H1 (cell line): ENCODE measurements around the gene EGFR. TPM values are rescaled to one million over a fixed set of nuclear protein-coding genes. Genes with fewer than 3 reads are reported as not detected.
"Not testable (repeated sequence)": the region's sequence is repeated elsewhere in the genome, so short reads cannot be mapped to it uniquely, and the experiment has no call there.

Experiments used
- CTCF ChIA-PET: fragments of 300-600 bp; sonication (Branson Sonifier 250); formaldehyde crosslinking; loops from one replicate; lab custom pipeline; 2021; ENCODE audit not compliant: partially characterized antibody; lab: Charles Lee
- POLR2A ChIA-PET: fragments of 300-600 bp; sonication (Branson Sonifier 250); formaldehyde crosslinking; loops from one replicate; lab custom pipeline; 2021; ENCODE audit warnings: inconsistent platforms; ENCODE audit not compliant: partially characterized antibody; lab: Charles Lee
- DNase-seq, 2 experiments: peaks; one replicate each; pipeline versions ENCODE4 v3.0.0 to v3.0.0-alpha.2; 2010 to 2022; ENCODE audit warnings: low spot score in 2 of 2, low read depth in 1 of 2, mixed read lengths in 1 of 2
- FAIRE-seq: peaks from 2 replicates; lab custom pipeline; 2011; peaks lifted over from hg19 to GRCh38; lab: Jason Lieb, UNC
- H2AFZ ChIP-seq: 2 replicates; pipeline ENCODE4 v1.8.1; 2012; ENCODE audit warnings: low read length, inconsistent platforms
- H2AK5ac ChIP-seq: 2 replicates; pipeline ENCODE4 v1.6.1; 2013; ENCODE audit warnings: low read depth, low read length
- H2BK120ac ChIP-seq: replicated peaks from 2 replicates; pipeline ENCODE3; 2013; ENCODE audit warnings: low read depth, low read length, inconsistent platforms
- H2BK12ac ChIP-seq: 2 replicates; pipeline ENCODE4 v1.6.1; 2013; ENCODE audit warnings: low read depth, low read length
- H2BK15ac ChIP-seq: 2 replicates; pipeline ENCODE4 v1.6.1; 2013; ENCODE audit warnings: low read length
- H2BK20ac ChIP-seq: 2 replicates; pipeline ENCODE4 v1.6.1; 2013; ENCODE audit warnings: low read length
- H2BK5ac ChIP-seq: 2 replicates; pipeline ENCODE4 v1.6.1; 2013; ENCODE audit warnings: low read depth, low read length
- H3K14ac ChIP-seq: 2 replicates; pipeline ENCODE4 v1.6.1; 2013; ENCODE audit warnings: inconsistent platforms; ENCODE audit not compliant: insufficient read length
- H3K18ac ChIP-seq: 2 replicates; pipeline ENCODE4 v1.6.1; 2013; ENCODE audit warnings: low read length; ENCODE audit errors: extremely low read depth
- H3K23ac ChIP-seq: 2 replicates; pipeline ENCODE4 v1.6.1; 2013; ENCODE audit warnings: inconsistent platforms; ENCODE audit not compliant: insufficient read length
- H3K23me2 ChIP-seq: 2 replicates; pipeline ENCODE4 v1.6.1; 2013; ENCODE audit warnings: low read depth, low read length
- H3K27ac ChIP-seq: 2 replicates; pipeline ENCODE4 v1.6.1; 2011; ENCODE audit warnings: low read depth, low read length, inconsistent platforms
- H3K27me3 ChIP-seq, 4 experiments: replicated peaks in 1 of 4; 1 replicate in 1 of 4; 2 replicates in 3 of 4; pipeline versions ENCODE4 v1.6.1 to v1.8.1; 2011 to 2013; ENCODE audit warnings: low read length in 3 of 4, mild to moderate bottlenecking in 3 of 4, inconsistent platforms in 2 of 4, mixed read lengths in 2 of 4, moderate library complexity in 1 of 4; ENCODE audit not compliant: control insufficient read depth in 3 of 4, insufficient read depth in 3 of 4; ENCODE audit errors: extremely low read depth in 1 of 4
- H3K36me3 ChIP-seq, 4 experiments: 2 replicates each; pipeline versions ENCODE4 v1.6.1 to v1.8.1; 2011 to 2013; ENCODE audit warnings: mild to moderate bottlenecking in 4 of 4, low read length in 3 of 4, moderate library complexity in 2 of 4, control low read depth in 1 of 4, inconsistent platforms in 1 of 4; ENCODE audit not compliant: insufficient read depth in 4 of 4, control insufficient read depth in 2 of 4
- H3K4ac ChIP-seq: replicated peaks from 2 replicates; pipeline ENCODE3; 2013; ENCODE audit warnings: low read length, low read depth, mixed read lengths, inconsistent platforms; ENCODE audit not compliant: insufficient read length
- H3K4me1 ChIP-seq, 4 experiments: replicated peaks in 1 of 4; 1 replicate in 1 of 4; 2 replicates in 3 of 4; pipeline versions ENCODE4 v1.6.1 to v1.8.1; 2011 to 2013; ENCODE audit warnings: low read length in 3 of 4, inconsistent platforms in 2 of 4, mixed read lengths in 1 of 4; ENCODE audit not compliant: insufficient read depth in 4 of 4, control insufficient read depth in 3 of 4
- H3K4me2 ChIP-seq, 2 experiments: 2 replicates each; pipeline versions ENCODE4 v1.6.1 to v1.8.1; 2011 to 2013; ENCODE audit warnings: low read depth in 2 of 2, low read length in 2 of 2, control low read depth in 1 of 2, inconsistent platforms in 1 of 2, mild to moderate bottlenecking in 1 of 2; ENCODE audit not compliant: insufficient read depth in 1 of 2
- H3K4me3 ChIP-seq, 4 experiments: fragments of 200-600, 300-600 bp in 1 of 4; sonication (generic), shearing (Covaris generic), sonication (Bioruptor Twin) in 1 of 4; 2 replicates each; pipeline versions ENCODE4 v1.5.1 to v1.8.1; 2011 to 2016; ENCODE audit warnings: low read length in 4 of 4, low read depth in 3 of 4, control low read depth in 2 of 4, inconsistent platforms in 2 of 4, mild to moderate bottlenecking in 2 of 4, mixed read lengths in 1 of 4, moderate library complexity in 1 of 4; ENCODE audit not compliant: insufficient read depth in 2 of 4; ENCODE audit errors: extremely low read depth in 1 of 4
- H3K56ac ChIP-seq: replicated peaks from 2 replicates; pipeline ENCODE3; 2013; ENCODE audit warnings: low read depth, mild to moderate bottlenecking, mixed read lengths, low read length, inconsistent platforms; ENCODE audit not compliant: insufficient read length
- H3K79me1 ChIP-seq: 2 replicates; pipeline ENCODE4 v1.6.1; 2013; ENCODE audit warnings: low read depth, low read length, control low read depth
- H3K79me2 ChIP-seq, 2 experiments: 2 replicates each; pipeline versions ENCODE4 v1.6.1 to v1.8.1; 2012 to 2013; ENCODE audit warnings: low read length in 2 of 2, mild to moderate bottlenecking in 2 of 2, inconsistent platforms in 1 of 2; ENCODE audit not compliant: insufficient read depth in 2 of 2, control insufficient read depth in 1 of 2
- H3K9ac ChIP-seq, 4 experiments: replicated peaks in 1 of 4; 1 replicate in 1 of 4; 2 replicates in 3 of 4; pipeline versions ENCODE4 v1.6.1 to v1.8.1; 2011 to 2013; ENCODE audit warnings: low read depth in 3 of 4, low read length in 3 of 4, control low read depth in 2 of 4, mild to moderate bottlenecking in 2 of 4, moderate library complexity in 2 of 4, inconsistent platforms in 1 of 4; ENCODE audit errors: extremely low read depth in 1 of 4
- H3K9me3 ChIP-seq, 2 experiments: 2 replicates each; pipeline versions ENCODE4 v1.6.1 to v1.8.1; 2012 to 2013; ENCODE audit warnings: mild to moderate bottlenecking in 2 of 2, moderate library complexity in 2 of 2, control low read depth in 1 of 2, inconsistent platforms in 1 of 2, low read depth in 1 of 2, low read length in 1 of 2, mixed read lengths in 1 of 2; ENCODE audit not compliant: insufficient read depth in 2 of 2
- H4K20me1 ChIP-seq, 2 experiments: replicated peaks in 1 of 2; 2 replicates each; pipeline versions ENCODE3 to v1.8.1; 2011 to 2013; ENCODE audit warnings: inconsistent platforms in 2 of 2, low read length in 2 of 2, mild to moderate bottlenecking in 1 of 2; ENCODE audit not compliant: insufficient read depth in 2 of 2, control insufficient read depth in 1 of 2
- H4K5ac ChIP-seq: 2 replicates; pipeline ENCODE4 v1.6.1; 2013; ENCODE audit warnings: low read length, low read depth, mixed read lengths, inconsistent platforms; ENCODE audit not compliant: insufficient read length
- H4K8ac ChIP-seq: 2 replicates; pipeline ENCODE4 v1.8.0; 2013; ENCODE audit warnings: mild to moderate bottlenecking, moderate library complexity, low read length, inconsistent platforms; ENCODE audit not compliant: insufficient read depth; ENCODE audit errors: extremely low read depth
- H4K91ac ChIP-seq: replicated peaks from 2 replicates; pipeline ENCODE3; 2013; ENCODE audit warnings: low read length, mixed read lengths, inconsistent platforms; ENCODE audit not compliant: insufficient read length
- WGBS, 2 experiments: shearing (Covaris generic) in 1 of 2; methylation state at CpG; one replicate each; pipeline versions ENCODE4 v1.1.6 to v1.1.7; 2013 to 2015; ENCODE audit warnings: low lambda C conversion rate in 2 of 2, mixed read lengths in 2 of 2, inconsistent platforms in 1 of 2, low coverage in 1 of 2, missing lambda C conversion rate in 1 of 2; ENCODE audit not compliant: insufficient replicate concordance in 2 of 2, insufficient coverage in 1 of 2, insufficient read length in 1 of 2; ENCODE audit errors: extremely low coverage in 1 of 2, missing lambda C conversion rate in 1 of 2; 5-methylcytosine and 5-hydroxymethylcytosine counted together
- polyA plus RNA-seq, 7 experiments: library from polyadenylated mRNA; depleted of rRNA in 3 of 7; stranded (reverse) in 5 of 7; unstranded in 2 of 7; fragments of >200 nt in 5 of 7; fragments of 200-250 nt in 2 of 7; gene quantifications; 1 replicate in 5 of 7; 2 replicates in 1 of 7; 4 replicates in 1 of 7; pipeline versions ENCODE4 v1.2.1 to v1.2.3, GENCODE V29; 2011 to 2013; ENCODE audit warnings: missing spikeins in 2 of 7, mixed read lengths in 2 of 7
- total RNA-seq: library from RNA; stranded (reverse); fragmentation: NEBNext Ultra II Directional; extraction: Animal tissue kit (Norgen Biotek cat#: 25700); gene quantifications from 2 replicates; pipeline ENCODE4 v1.2.1, GENCODE V29; 2021

Gene EGFR
- total and polyA plus RNA-seq, 2 of the 8 experiments (the other 6 are each of a cell fraction or from before 2014, with no cell fraction given): 1.9 to 5.8 TPM

DNA sequence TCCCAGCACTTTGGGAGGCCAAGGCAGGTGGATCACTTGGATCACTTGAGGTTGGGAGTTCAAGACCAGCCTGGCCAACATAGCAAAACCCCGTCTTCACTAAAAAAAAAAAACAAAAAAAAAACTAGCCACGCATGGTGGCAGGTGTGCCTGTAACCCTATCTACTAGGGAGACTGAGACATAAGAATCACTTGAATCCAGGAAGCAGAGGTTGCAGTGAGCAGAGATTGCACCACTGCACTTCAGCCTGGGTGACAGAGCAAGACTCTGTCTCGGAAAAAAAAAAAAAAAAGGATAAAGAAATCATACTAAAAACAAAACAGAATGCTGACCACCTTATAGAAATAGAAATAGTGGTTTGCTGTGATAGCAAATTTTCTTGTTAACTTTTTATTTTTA, 16.6 kb downstream of the EGFR start:
- H3K14ac ChIP-seq, H3K4me1 ChIP-seq, H3K27me3 ChIP-seq, H3K18ac ChIP-seq, H3K56ac ChIP-seq, H3K4ac ChIP-seq, H2BK12ac ChIP-seq, H3K79me1 ChIP-seq, H4K8ac ChIP-seq, H3K23ac ChIP-seq, DNase-seq, H3K79me2 ChIP-seq, POLR2A ChIA-PET, CTCF ChIA-PET, H2AFZ ChIP-seq, H2BK5ac ChIP-seq, H3K4me3 ChIP-seq, H4K20me1 ChIP-seq, FAIRE-seq, H3K23me2 ChIP-seq, H2AK5ac ChIP-seq, H3K9ac ChIP-seq, H3K9me3 ChIP-seq, H4K5ac ChIP-seq, H3K4me2 ChIP-seq, H3K27ac ChIP-seq, H2BK20ac ChIP-seq, H2BK120ac ChIP-seq, H4K91ac ChIP-seq, H2BK15ac ChIP-seq, H3K36me3 ChIP-seq: not testable (repeated sequence)
- WGBS, 2 experiments: 100% methylated on average over 1 of the region's 3 CpGs; no CpG with 5 or more reads in 1 of the 2 experiments
